Panc1 (cell line): ENCODE results near the gene B9D1.

Experiments used
- CTCF ChIP-seq: fragments of 450-650 bp; IDR thresholded peaks from 2 replicates; pipeline ENCODE4 v1.5.1; 2017; ENCODE audit warnings: mild to moderate bottlenecking
- POLR2AphosphoS5 ChIP-seq: IDR thresholded peaks from 2 replicates; pipeline ENCODE4 v1.6.1; 2012; ENCODE audit warnings: mild to moderate bottlenecking, low read depth, low read length, moderate library complexity
- REST ChIP-seq, 2 experiments: IDR thresholded peaks; 2 replicates each; pipeline ENCODE4 v1.6.1; 2011 to 2012; ENCODE audit warnings: low read depth in 2 of 2, control low read depth in 1 of 2, low read length in 1 of 2, mild to moderate bottlenecking in 1 of 2, moderate library complexity in 1 of 2; ENCODE audit not compliant: insufficient read depth in 1 of 2
- SIN3A ChIP-seq: IDR thresholded peaks from 2 replicates; pipeline ENCODE4 v1.6.1; 2012; ENCODE audit warnings: low read depth, mild to moderate bottlenecking, low read length, moderate library complexity, borderline replicate concordance; ENCODE audit not compliant: insufficient read depth
- TCF7L2 ChIP-seq: IDR thresholded peaks from 2 replicates; pipeline ENCODE4 v1.6.1; 2011; ENCODE audit warnings: mild to moderate bottlenecking, low read depth, low read length, inconsistent platforms

GRCh38 chr17:19398301-19399181 is 36.0 kb upstream of the B9D1 start:
- TF ChIP-seq CTCF: no peak
- no peak for TF ChIP-seq REST (IDR thresholded peaks at IDR 0.05; ENCODE audit: insufficient read depth in 1 of 2, low read depth in 2 of 2, low read length in 1 of 2)
- no peak for TF ChIP-seq POLR2AphosphoS5
- TF ChIP-seq SIN3A: no peak
- no peak for TF ChIP-seq TCF7L2
